ENCODE results near the gene NELL1.

Gene NELL1

GRCh38 chr11:21415606-21416005 lies 746.2 kb downstream of the NELL1 start:
- no peak for DNase-seq (ENCODE audit: low read depth in 2 of 2)

GRCh38 chr11:21421711-21422329 lies 752.4 kb downstream of the NELL1 start:
- no peak for DNase-seq (ENCODE audit: low read depth in 2 of 2)

GRCh38 chr11:21426931-21427330 lies 757.5 kb downstream of the NELL1 start:
- DNase-seq (ENCODE audit: low read depth in 2 of 2) = no peak

- no peak for DNase-seq (ENCODE audit: low read depth in 2 of 2)
Observed at GRCh38 chr11:21427726-21428125, 758.3 kb downstream of the NELL1 start.

GRCh38 chr11:21428796-21429195 lies 759.4 kb downstream of the NELL1 start:
- no peak for DNase-seq (ENCODE audit: low read depth in 2 of 2)

GRCh38 chr11:21429401-21429800 lies 760.0 kb downstream of the NELL1 start:
- no peak for DNase-seq (ENCODE audit: low read depth in 2 of 2)

- DNase-seq (ENCODE audit: low read depth in 2 of 2) = no peak
Observed at GRCh38 chr11:21430537-21430936, 761.2 kb downstream of the NELL1 start.

- no peak for DNase-seq (ENCODE audit: low read depth in 2 of 2)
Observed at GRCh38 chr11:21446939-21447590, 777.7 kb downstream of the NELL1 start.

- DNase-seq (ENCODE audit: low read depth in 2 of 2) = no peak
Observed at GRCh38 chr11:21447871-21448270, 778.5 kb downstream of the NELL1 start.

- DNase-seq (ENCODE audit: low read depth in 2 of 2) = no peak
Observed at GRCh38 chr11:21456186-21456585, 786.8 kb downstream of the NELL1 start.

GRCh38 chr11:21460082-21460481 lies 790.7 kb downstream of the NELL1 start:
- DNase-seq (ENCODE audit: low read depth in 2 of 2) = no peak

- DNase-seq (ENCODE audit: low read depth in 2 of 2) = no peak
Observed at GRCh38 chr11:21461701-21462100, 792.3 kb downstream of the NELL1 start.

- DNase-seq (ENCODE audit: low read depth in 2 of 2) = no peak
Observed at GRCh38 chr11:21464601-21465193, 795.3 kb downstream of the NELL1 start.

GRCh38 chr11:21465203-21465602 lies 795.8 kb downstream of the NELL1 start:
- no peak for DNase-seq (ENCODE audit: low read depth in 2 of 2)

- DNase-seq (ENCODE audit: low read depth in 2 of 2) = no peak
Observed at GRCh38 chr11:21465920-21466319, 796.5 kb downstream of the NELL1 start.

GRCh38 chr11:21470521-21470920 lies 801.1 kb downstream of the NELL1 start:
- DNase-seq (ENCODE audit: low read depth in 2 of 2) = no peak

- no peak for DNase-seq (ENCODE audit: low read depth in 2 of 2)
Observed at GRCh38 chr11:21472261-21472660, 802.9 kb downstream of the NELL1 start.

- DNase-seq (ENCODE audit: low read depth in 2 of 2) = no peak
Observed at GRCh38 chr11:21474529-21474928, 805.1 kb downstream of the NELL1 start.

- DNase-seq (ENCODE audit: low read depth in 2 of 2) = no peak
Observed at GRCh38 chr11:21475276-21475675, 805.9 kb downstream of the NELL1 start.

GRCh38 chr11:21476588-21476987 lies 807.2 kb downstream of the NELL1 start:
- no peak for DNase-seq (ENCODE audit: low read depth in 2 of 2)

- no peak for DNase-seq (ENCODE audit: low read depth in 2 of 2)
Observed at GRCh38 chr11:21480240-21480639, 810.9 kb downstream of the NELL1 start.

GRCh38 chr11:21481255-21481654 lies 811.9 kb downstream of the NELL1 start:
- no peak for DNase-seq (ENCODE audit: low read depth in 2 of 2)

- no peak for DNase-seq (ENCODE audit: low read depth in 2 of 2)
Observed at GRCh38 chr11:21484039-21484438, 814.7 kb downstream of the NELL1 start.
